IMR-90 (cell line): ENCODE data around the gene AKT3. TPM values are rescaled to one million over a fixed set of nuclear protein-coding genes. Genes with fewer than 3 reads are reported as not detected.

Experiments
- ATAC-seq: fragments of 200-7000 bp; cut with Tn5 transposase; 2 replicates; pipeline ENCODE4 v1.9.1; 2020; ENCODE audit warnings: low read depth, mild to moderate bottlenecking, moderate library complexity
- BruUV-seq: library from RNA; stranded (reverse); fragments of 400-500 nt; replicated peaks from 2 replicates; lab custom pipeline; 2021; lab: Mats Ljungman, UMichigan
- CTCF ChIA-PET: fragments of 300-600 bp; formaldehyde crosslinking; extraction: SDS; loops from one replicate; lab custom pipeline; 2021; ENCODE audit warnings: antibody characterized with exemption; lab: Yijun Ruan, JAX
- POLR2A ChIA-PET: fragments of 300-600 bp; sonication (Branson Sonifier 250); formaldehyde crosslinking; loops from one replicate; lab custom pipeline; 2022; ENCODE audit warnings: antibody characterized with exemption; ENCODE audit not compliant: unreplicated experiment; lab: Charles Lee
- DNase-seq: peaks from one replicate; pipeline ENCODE4 v3.0.0; 2013
- H2AFZ ChIP-seq: replicated peaks from 2 replicates; pipeline ENCODE3; 2013; ENCODE audit warnings: low read length, mild to moderate bottlenecking; ENCODE audit not compliant: poor library complexity
- H2AK5ac ChIP-seq: 2 replicates; pipeline ENCODE4 v1.6.1; 2013; ENCODE audit warnings: low read depth, low read length, inconsistent platforms
- H2AK9ac ChIP-seq: replicated peaks from 2 replicates; pipeline ENCODE3; 2013; ENCODE audit warnings: mild to moderate bottlenecking, low read depth, low read length, moderate library complexity; ENCODE audit not compliant: poor library complexity
- H2BK120ac ChIP-seq: 2 replicates; pipeline ENCODE4 v1.6.1; 2013; ENCODE audit warnings: low read depth, low read length, inconsistent platforms
- H2BK15ac ChIP-seq: 3 replicates; pipeline ENCODE4 v1.6.1; 2013; ENCODE audit warnings: low read depth, low read length, inconsistent platforms
- H2BK20ac ChIP-seq: 2 replicates; pipeline ENCODE4 v1.6.1; 2013; ENCODE audit warnings: low read depth, mild to moderate bottlenecking, inconsistent platforms, low read length, moderate library complexity
- H2BK5ac ChIP-seq: 2 replicates; pipeline ENCODE4 v1.6.1; 2013; ENCODE audit warnings: mild to moderate bottlenecking, low read depth, low read length, inconsistent platforms; ENCODE audit not compliant: poor library complexity, severe bottlenecking
- H3K14ac ChIP-seq: replicated peaks from 2 replicates; pipeline ENCODE4 v1.6.1; 2013; ENCODE audit warnings: low read depth, low read length, inconsistent platforms
- H3K18ac ChIP-seq: 2 replicates; pipeline ENCODE4 v1.6.1; 2013; ENCODE audit warnings: low read depth, low read length, control low read depth
- H3K23ac ChIP-seq: 2 replicates; pipeline ENCODE4 v1.6.1; 2013; ENCODE audit warnings: low read depth, low read length, inconsistent platforms
- H3K27ac ChIP-seq: 2 replicates; pipeline ENCODE4 v1.5.1; 2013; ENCODE audit warnings: mild to moderate bottlenecking, control low read depth, low read length; ENCODE audit not compliant: insufficient read depth
- H3K27me3 ChIP-seq: 2 replicates; pipeline ENCODE4 v1.6.1; 2013; ENCODE audit warnings: low read length; ENCODE audit not compliant: control insufficient read depth, insufficient read depth
- H3K36me3 ChIP-seq: 2 replicates; pipeline ENCODE4 v1.6.1; 2013; ENCODE audit warnings: low read length, mixed read lengths; ENCODE audit not compliant: control insufficient read depth, insufficient read depth
- H3K4ac ChIP-seq: 2 replicates; pipeline ENCODE4 v1.6.1; 2013; ENCODE audit warnings: low read depth, low read length, inconsistent platforms
- H3K4me1 ChIP-seq: 2 replicates; pipeline ENCODE4 v1.6.1; 2013; ENCODE audit warnings: low read length, mixed read lengths; ENCODE audit not compliant: control insufficient read depth, insufficient read depth
- H3K4me2 ChIP-seq: 2 replicates; pipeline ENCODE4 v1.6.1; 2013; ENCODE audit warnings: low read depth, mild to moderate bottlenecking, control low read depth, low read length, moderate library complexity
- H3K4me3 ChIP-seq: 2 replicates; pipeline ENCODE4 v1.5.1; 2013; ENCODE audit warnings: low read depth, mild to moderate bottlenecking, control low read depth, low read length, moderate library complexity; ENCODE audit not compliant: insufficient read depth
- H3K56ac ChIP-seq: 2 replicates; pipeline ENCODE4 v1.6.1; 2013; ENCODE audit warnings: low read length, inconsistent platforms; ENCODE audit not compliant: insufficient read depth; ENCODE audit errors: extremely low read depth
- H3K79me1 ChIP-seq, 2 experiments: 2 replicates each; pipeline ENCODE4 v1.6.1; 2013; ENCODE audit warnings: low read length in 2 of 2, inconsistent platforms in 1 of 2, low read depth in 1 of 2
- H3K9ac ChIP-seq: 2 replicates; pipeline ENCODE4 v1.6.1; 2013; ENCODE audit warnings: low read depth, low read length, control low read depth
- H3K9me1 ChIP-seq: 2 replicates; pipeline ENCODE4 v1.6.1; 2013; ENCODE audit warnings: low read length, inconsistent platforms; ENCODE audit not compliant: insufficient read depth
- H3K9me3 ChIP-seq: 2 replicates; pipeline ENCODE4 v1.6.1; 2013; ENCODE audit warnings: low read length; ENCODE audit not compliant: control insufficient read depth, insufficient read depth
- H4K20me1 ChIP-seq: 2 replicates; pipeline ENCODE4 v1.6.1; 2013; ENCODE audit warnings: low read length, inconsistent platforms; ENCODE audit not compliant: insufficient read depth
- H4K5ac ChIP-seq: 2 replicates; pipeline ENCODE4 v1.6.1; 2013; ENCODE audit warnings: mild to moderate bottlenecking, low read depth, low read length, control low read depth
- H4K8ac ChIP-seq, 2 experiments: 2 replicates each; pipeline ENCODE4 v1.6.1; 2013; ENCODE audit warnings: low read depth in 2 of 2, low read length in 2 of 2, control low read depth in 1 of 2, inconsistent platforms in 1 of 2
- H4K91ac ChIP-seq: 2 replicates; pipeline ENCODE4 v1.6.1; 2013; ENCODE audit warnings: low read depth, low read length, inconsistent platforms; ENCODE audit not compliant: insufficient read depth
- RCOR1 ChIP-seq: IDR thresholded peaks from 2 replicates; pipeline ENCODE4 v1.6.1; 2012; ENCODE audit warnings: mild to moderate bottlenecking, low read length, improper control_type of control experiment; ENCODE audit not compliant: insufficient replicate concordance
- SMC3 ChIP-seq: fragments of 150-350 bp; IDR thresholded peaks from 2 replicates; pipeline ENCODE4 v1.6.1; 2016; ENCODE audit warnings: low read depth, mild to moderate bottlenecking, antibody characterized with exemption, low read length, moderate library complexity
- WGBS, 2 experiments: methylation state at CpG; one replicate each; pipeline versions ENCODE4 v1.1.5 to v1.1.7; 2013; ENCODE audit warnings: missing lambda C conversion rate in 2 of 2; ENCODE audit not compliant: insufficient read length in 1 of 2; ENCODE audit errors: extremely low coverage in 2 of 2; 5-methylcytosine and 5-hydroxymethylcytosine counted together
- dilution Hi-C: fragments of 300-500 bp; cut with HindIII; formaldehyde crosslinking; loops from one replicate; pipeline ENCODE4 v1.14.3; 2018; ENCODE audit warnings: low sequenced_read_pairs; ENCODE audit not compliant: unreplicated experiment
- in situ Hi-C: fragments of 300-500 bp; cut with MboI; formaldehyde crosslinking; loops from 3 replicates; pipeline ENCODE4 v1.14.3; 2019; ENCODE audit warnings: low sequenced_read_pairs, inconsistent platforms, mixed read lengths
- intact Hi-C: fragments of 100-400 bp; cut with micrococcal nuclease; formaldehyde crosslinking; loops from 2 replicates; pipeline ENCODE4 v1.10.0; 2022
- polyA plus RNA-seq, 3 experiments: library from polyadenylated mRNA; depleted of rRNA; stranded (reverse); fragments of >200 nt; gene quantifications; 2 replicates each; pipeline ENCODE4 v1.2.3, GENCODE V29; 2012; ENCODE audit warnings: low replicate concordance in 1 of 3
- total RNA-seq: library from RNA; depleted of rRNA; stranded (reverse); fragments of >200 nt; gene quantifications from 2 replicates; pipeline ENCODE4 v1.2.3, GENCODE V29; 2012
- TF ChIP-seq, protein P1 (sequence below): conservative IDR thresholded peaks from 2 replicates; pipeline ENCODE4 v1.5.1; 2012; ENCODE audit warnings: mild to moderate bottlenecking, low read depth, low read length, improper control_type of control experiment

Gene AKT3
- total and polyA plus RNA-seq, 2 of the 4 experiments (the other 2 are of a cell fraction): 15.2 to 19.4 TPM

DNA sequence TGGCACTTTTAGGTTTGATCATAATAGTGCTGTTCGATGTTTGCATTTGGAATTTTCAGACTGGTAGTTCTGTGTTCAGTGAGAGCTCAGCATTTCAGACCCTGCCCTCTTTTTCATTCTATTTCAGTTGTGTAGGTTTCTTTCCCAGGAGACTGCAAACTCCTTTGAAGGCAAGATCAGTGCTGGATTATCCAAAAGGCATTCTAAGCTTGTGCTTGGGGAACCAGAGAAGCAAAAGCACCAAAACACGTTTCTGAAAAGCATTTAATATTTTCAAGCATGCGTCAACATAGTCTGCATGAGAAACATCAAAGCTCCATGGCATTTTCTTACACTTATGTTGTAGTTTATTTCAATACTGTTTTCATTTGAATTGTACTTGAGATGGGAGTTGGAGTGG is 302.2 kb downstream of the AKT3 start:
- H2BK5ac ChIP-seq: no peak overlapping the region
- peaks cover 0 to 6% of the 10 kb centered on the region in 2 experiments; a peak in 1 of 4 replicates for H3K79me1 ChIP-seq
- no peak overlapping the region for H2AFZ ChIP-seq
- H3K9me1 ChIP-seq: no peaks in the 10 kb centered on the region
- H3K27ac ChIP-seq: no peak overlapping the region
- dilution Hi-C loops: no loop called here
- no peak overlapping the region for H2BK20ac ChIP-seq
- H3K4ac ChIP-seq: no peak overlapping the region
- in situ Hi-C loops: no loop called here
- TF ChIP-seq RCOR1 (no peak), SMC3 (no peak)
- TF ChIP-seq, protein P1, sequence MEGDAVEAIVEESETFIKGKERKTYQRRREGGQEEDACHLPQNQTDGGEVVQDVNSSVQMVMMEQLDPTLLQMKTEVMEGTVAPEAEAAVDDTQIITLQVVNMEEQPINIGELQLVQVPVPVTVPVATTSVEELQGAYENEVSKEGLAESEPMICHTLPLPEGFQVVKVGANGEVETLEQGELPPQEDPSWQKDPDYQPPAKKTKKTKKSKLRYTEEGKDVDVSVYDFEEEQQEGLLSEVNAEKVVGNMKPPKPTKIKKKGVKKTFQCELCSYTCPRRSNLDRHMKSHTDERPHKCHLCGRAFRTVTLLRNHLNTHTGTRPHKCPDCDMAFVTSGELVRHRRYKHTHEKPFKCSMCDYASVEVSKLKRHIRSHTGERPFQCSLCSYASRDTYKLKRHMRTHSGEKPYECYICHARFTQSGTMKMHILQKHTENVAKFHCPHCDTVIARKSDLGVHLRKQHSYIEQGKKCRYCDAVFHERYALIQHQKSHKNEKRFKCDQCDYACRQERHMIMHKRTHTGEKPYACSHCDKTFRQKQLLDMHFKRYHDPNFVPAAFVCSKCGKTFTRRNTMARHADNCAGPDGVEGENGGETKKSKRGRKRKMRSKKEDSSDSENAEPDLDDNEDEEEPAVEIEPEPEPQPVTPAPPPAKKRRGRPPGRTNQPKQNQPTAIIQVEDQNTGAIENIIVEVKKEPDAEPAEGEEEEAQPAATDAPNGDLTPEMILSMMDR: no peak
- no TSS peak for BruUV-seq
- no CpG with 5 or more reads among the region's 3 CpGs for WGBS, 2 experiments
- H3K14ac ChIP-seq: 0 out of 2 replicates have a peak overlapping the region, but pooled peaks have one; percentile 37
- no peak overlapping the region for H4K91ac ChIP-seq
- H3K4me2 ChIP-seq: no peak overlapping the region
- no peak overlapping the region for H2AK9ac ChIP-seq
- no peaks in the 10 kb centered on the region for H3K9me3 ChIP-seq
- no peaks in the 10 kb centered on the region for H3K27me3 ChIP-seq
- ChIA-PET CTCF (no interaction called here), POLR2A (no interaction called here)
- ATAC-seq (no peak), DNase-seq (no peak)
- H4K8ac ChIP-seq: no peak overlapping the region
- H4K5ac ChIP-seq: no peak overlapping the region; the same call in 1 of the 2 replicates
- H3K36me3 ChIP-seq: peaks cover 4% of the 10 kb centered on the region
- no peak overlapping the region for H3K9ac ChIP-seq
- H2AK5ac ChIP-seq: no peak overlapping the region
- intact Hi-C loops: no loop called here
- H2BK120ac ChIP-seq: no peak overlapping the region
- peak overlapping the region; percentile 30; the same call in 1 of the 2 replicates for H3K18ac ChIP-seq
- peaks cover 5% of the 10 kb centered on the region; the same call in 1 of the 2 replicates for H3K4me1 ChIP-seq
- H3K56ac ChIP-seq: no peak overlapping the region
- no peak overlapping the region; the same call in 2 of the 3 replicates for H2BK15ac ChIP-seq
- H4K20me1 ChIP-seq: no peaks in the 10 kb centered on the region
- H3K4me3 ChIP-seq: no peak overlapping the region
- H3K23ac ChIP-seq: no peak overlapping the region
